GM12864 (cell line): ENCODE measurements around the gene RFTN1.

ENCODE experiments used
- DNase-seq: peaks from one replicate; pipeline ENCODE4 v3.0.0-alpha.2; 2011; ENCODE audit warnings: low read depth
- H3K4me3 ChIP-seq: 2 replicates; pipeline ENCODE4 v1.5.1; 2011; ENCODE audit warnings: mild to moderate bottlenecking, low read depth, low read length, control low read depth
- TF ChIP-seq, protein P1 (sequence below): IDR thresholded peaks from 2 replicates; pipeline ENCODE4 v1.5.1; 2011; ENCODE audit warnings: low read depth, mild to moderate bottlenecking, moderate library complexity, low read length, control low read depth, inconsistent platforms; ENCODE audit errors: missing control alignments

The RFTN1 gene

DNA sequence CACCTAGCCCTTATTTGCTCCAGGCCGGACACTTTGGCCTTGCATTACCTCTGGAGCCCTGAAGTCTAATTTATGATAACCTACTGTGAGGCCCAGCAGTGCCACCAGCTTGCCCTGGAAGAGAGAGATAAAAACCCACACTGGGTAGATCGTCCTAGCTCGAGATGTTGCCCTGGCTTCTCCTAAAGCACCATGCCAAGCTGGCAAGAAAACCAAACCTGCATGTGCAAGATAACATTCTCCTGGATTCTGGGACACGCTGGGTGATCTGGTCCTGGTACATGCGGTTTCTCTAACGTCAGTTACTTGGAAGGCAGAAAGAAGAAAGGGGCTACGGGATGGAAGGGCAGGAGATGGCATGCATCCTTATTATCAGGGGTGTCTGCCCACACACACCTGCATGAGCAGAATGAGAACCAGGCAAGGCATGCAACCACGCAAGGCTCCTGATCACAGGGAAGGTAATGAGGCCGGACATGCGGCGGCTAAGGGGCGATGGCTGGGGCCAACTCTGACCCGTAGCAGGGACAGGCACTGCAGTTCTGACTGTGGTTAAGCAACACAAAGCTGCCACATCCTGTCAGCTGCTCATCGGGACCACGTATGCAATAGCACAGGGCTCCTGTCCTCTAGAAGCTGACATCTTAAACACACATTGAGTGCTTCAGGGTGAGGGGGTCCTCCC, 175.5 kb downstream of the RFTN1 start:
- H3K4me3 ChIP-seq = no peak overlapping the region
- DNase-seq = no peak
- TF ChIP-seq, protein P1, sequence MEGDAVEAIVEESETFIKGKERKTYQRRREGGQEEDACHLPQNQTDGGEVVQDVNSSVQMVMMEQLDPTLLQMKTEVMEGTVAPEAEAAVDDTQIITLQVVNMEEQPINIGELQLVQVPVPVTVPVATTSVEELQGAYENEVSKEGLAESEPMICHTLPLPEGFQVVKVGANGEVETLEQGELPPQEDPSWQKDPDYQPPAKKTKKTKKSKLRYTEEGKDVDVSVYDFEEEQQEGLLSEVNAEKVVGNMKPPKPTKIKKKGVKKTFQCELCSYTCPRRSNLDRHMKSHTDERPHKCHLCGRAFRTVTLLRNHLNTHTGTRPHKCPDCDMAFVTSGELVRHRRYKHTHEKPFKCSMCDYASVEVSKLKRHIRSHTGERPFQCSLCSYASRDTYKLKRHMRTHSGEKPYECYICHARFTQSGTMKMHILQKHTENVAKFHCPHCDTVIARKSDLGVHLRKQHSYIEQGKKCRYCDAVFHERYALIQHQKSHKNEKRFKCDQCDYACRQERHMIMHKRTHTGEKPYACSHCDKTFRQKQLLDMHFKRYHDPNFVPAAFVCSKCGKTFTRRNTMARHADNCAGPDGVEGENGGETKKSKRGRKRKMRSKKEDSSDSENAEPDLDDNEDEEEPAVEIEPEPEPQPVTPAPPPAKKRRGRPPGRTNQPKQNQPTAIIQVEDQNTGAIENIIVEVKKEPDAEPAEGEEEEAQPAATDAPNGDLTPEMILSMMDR = no peak

DNA sequence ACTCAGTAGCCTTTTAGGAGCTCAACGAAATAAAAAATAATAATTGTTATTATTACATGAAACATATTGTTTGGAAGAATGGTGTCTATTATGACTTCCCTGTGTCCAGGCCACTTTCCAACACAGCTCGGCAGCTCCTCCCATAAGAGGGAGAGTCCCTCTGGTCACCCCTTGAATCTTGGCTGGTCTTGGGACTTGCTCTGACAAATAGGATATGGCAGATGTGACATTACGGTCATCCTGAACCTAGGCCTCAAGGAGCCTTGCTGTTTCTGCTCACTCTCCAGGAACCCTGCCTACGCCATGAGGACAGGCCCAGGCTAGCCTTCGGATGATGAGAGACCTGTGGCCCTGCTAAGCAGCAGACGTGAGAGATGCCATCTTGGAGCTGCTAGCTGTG, 176.7 kb downstream of the RFTN1 start:
- no peak for DNase-seq

DNA sequence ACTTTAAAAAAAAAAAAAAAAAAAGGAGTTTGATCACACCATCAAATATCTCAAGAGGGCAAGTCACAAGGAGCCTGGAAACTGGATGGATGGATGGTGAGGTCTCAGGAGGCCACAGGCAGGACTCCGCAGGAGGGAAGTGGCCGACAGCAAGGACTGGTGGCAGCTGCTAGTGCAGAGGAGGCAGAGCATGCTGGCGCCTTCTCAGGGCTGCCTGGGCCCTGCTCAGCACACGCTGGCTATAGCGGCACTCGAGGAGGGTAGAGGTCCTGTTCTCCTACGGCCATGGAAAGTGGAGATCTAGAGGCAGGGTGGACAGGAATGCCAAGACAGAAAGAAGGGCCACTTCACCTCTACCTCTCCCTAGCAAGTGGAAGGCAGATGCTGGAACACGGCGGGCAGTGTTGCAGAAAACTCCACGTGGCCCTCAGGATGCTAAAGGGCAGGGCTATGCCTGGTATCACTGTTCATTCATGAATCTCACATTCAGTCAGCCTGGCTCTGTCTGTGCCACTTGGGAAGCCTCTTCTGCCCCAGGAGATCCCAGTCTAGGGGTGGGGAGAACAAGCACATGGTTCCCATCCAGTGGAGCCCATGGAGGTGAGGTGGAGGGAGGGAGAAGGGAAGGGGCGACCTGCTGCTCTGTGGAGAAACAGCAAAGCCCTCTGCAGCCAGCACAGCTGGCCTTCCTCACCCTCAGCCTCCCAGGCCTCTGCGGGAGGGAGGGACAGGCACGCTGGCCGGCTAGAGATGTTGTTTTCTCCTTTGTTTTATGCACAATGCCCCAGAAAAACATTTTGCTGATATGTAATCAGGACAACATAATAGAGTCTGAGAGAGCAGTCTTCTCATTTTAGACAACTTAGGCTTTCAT, 177.5 kb downstream of the RFTN1 start:
- no peak overlapping the region for H3K4me3 ChIP-seq
- TF ChIP-seq, protein P1 = no peak
- no peak for DNase-seq

More for the DNA sequence above, 176.7 kb downstream of the RFTN1 start:
- TF ChIP-seq, protein P1 = no peak
- H3K4me3 ChIP-seq = no peak overlapping the region

DNA sequence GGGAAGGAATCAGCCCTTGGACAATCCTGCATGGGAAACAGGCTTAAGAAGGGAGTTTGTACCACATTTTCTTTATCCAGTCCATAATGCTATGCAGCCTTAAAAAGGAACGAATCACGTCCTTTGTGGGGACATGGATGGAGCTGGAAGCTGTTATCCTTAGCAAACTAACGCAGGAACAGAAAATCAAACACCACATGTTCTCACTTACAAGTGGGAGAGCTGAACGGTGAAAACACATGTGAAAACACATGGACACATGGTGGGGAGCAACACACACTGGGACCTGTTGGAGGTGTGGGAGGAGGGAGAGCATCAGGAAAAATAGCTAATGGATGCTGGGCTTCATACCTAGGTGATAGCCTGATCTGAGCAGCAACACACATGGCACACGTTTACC, 178.2 kb downstream of the RFTN1 start:
- TF ChIP-seq, protein P1 = no peak
- DNase-seq = no peak
- no peak overlapping the region for H3K4me3 ChIP-seq

DNA sequence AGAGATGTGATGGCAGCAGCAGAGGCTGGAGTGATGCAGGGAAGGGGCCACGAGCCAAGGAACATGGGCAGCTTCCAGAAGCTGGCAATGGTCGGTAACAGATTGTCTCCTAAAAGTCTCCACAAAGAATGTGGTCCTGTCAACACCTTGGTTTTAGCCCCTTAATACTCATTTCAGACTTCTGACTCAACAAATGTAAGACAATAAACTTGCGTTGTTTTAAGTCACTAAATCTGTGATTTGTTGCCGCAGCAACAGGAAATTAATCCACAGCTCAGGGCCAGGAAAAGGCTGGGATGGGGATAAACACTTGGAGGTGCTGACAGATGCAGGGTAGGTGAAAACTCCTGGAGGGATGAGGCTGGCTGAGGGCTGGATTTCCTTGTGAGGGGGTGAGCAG, 178.6 kb downstream of the RFTN1 start:
- no peak for DNase-seq
- TF ChIP-seq, protein P1 = no peak
- H3K4me3 ChIP-seq = no peak overlapping the region

DNA sequence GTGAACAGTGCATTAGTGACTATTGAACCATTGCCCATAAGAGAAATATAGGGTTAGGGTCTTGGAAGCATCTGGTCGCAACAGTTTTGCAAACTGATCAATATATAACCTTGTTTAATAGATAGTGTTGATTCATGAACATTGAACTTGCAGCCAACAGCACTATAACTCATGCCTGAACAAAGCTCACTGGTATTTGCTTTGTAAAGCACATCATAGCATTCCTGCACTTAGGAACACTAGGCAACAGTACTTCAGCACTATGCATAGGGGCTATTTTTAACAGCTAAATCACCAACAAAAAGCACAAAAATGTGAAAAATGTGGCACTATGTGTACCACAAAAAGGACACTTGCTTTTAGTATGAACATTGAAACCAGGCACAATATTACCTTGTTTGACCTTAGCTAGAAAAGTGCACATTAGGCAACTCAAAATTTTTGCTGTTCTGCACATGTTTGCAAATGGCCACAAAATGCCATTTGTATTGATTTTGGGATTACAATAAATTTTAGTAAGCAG, 180.5 kb downstream of the RFTN1 start:
- TF ChIP-seq, protein P1 = no peak
- no peak for DNase-seq
- H3K4me3 ChIP-seq = no peak overlapping the region
